ENCODE results near the gene TMEM217. TPM values are rescaled to one million over a fixed set of nuclear protein-coding genes. Genes with fewer than 3 reads are reported as not detected.
A peak's percentile ranks its signal among the peaks of the same experiment; 100 is the strongest.

Gene TMEM217
- total RNA-seq, 1 experiment from 2014 or later: 3.4 TPM

DNA sequence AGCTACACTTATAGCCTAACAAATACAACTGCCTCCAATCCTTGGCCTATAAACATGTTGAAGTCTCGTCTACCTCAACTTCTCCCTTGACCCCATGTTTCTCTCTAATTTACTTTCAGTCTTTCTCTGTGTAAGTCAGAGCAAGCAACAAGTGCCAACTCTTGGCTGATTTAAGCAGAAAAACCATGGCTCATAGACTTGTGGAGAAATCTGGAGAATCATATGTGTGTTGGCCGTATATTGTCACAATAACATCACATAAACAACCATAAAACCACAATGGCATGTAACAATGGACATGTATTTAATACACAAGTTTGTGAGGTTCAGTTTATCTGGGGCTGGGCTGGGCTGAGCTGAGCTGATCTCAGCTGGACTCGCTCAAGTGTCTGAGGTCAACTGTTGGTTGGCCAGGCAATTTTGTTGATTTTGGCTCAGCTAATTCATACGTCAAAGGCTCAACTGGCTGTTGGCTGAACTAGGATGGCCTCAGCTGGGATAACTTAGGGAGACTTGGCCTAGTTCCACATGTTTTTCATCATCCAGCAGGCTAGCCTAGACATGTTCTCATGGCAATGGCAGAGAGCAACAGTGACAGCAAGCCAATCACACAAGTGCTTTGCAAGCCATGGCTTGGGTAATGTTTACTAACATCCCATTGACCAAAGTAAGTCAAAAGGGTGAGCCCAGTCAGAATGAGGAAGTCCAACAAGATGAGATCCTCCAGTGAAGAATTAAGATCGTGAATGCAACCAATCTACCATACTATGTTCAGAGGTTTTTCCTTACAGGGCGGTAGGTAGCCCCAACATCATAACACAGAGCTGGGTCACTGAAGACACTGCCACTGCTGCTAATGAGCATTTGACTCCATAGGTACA is 13.3 kb downstream of the TMEM217 start:
- DNase-seq (ENCODE audit: low read depth): peak; percentile 84

DNA sequence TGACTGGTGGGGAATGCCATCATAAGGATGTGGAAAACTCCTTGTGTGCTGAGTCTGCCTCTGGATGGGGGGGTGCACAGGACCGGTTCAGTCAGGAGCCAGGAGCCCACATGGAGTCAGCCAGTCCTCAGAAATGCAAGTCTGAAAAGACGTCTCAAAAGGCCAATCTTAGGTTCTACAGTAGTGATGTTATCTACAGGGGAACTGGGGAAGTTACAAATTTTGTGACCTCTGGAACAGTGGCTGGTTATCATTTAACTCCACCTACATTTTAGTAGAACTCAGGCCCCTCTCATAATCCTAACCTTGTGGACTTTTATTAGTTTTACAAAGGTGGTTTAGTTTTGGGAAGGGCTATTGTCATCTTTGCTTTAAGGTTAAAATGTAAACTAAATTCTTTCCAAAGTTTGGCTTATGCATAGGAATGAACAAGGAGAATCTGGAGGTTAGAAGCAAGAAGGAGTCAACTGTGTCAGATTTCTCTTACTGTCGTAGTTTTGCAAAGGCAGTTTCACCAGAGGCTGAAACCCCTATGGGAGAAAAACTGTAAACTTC is 14.1 kb downstream of the TMEM217 start:
- DNase-seq (ENCODE audit: low read depth): no peak

DNA sequence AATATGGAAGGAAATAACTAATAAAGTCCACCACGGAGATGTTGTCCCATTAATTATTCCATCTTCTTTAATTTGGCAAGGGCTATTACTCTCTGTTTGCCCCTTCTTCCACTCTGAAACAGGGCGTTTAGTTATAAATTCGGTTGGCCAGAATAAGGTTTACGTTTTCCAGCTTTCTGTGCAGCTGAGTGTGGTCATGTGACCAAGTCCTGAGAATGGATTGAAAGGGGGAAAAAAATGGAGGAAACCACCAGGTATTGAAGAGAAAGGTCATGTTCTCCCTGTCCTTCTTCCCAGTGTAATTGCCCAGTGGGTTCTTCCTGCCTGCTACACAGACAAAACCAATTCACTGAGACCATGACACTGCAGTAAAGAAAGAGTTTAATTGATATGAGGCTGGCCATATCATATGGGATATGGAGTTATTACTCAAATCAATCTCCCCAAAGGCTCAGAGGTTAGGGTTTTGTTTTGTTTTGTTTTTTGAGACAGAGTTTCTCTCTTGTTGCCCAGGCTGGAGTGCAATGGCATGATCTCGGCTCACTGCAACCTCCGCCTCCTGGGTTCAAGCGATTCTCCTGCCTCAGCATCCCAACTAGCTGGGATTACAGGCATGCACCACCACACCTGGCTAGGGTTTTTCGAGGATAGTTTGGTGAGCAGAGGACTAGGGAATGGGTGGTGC is 14.7 kb downstream of the TMEM217 start:
- no peak for DNase-seq (ENCODE audit: low read depth)

DNA sequence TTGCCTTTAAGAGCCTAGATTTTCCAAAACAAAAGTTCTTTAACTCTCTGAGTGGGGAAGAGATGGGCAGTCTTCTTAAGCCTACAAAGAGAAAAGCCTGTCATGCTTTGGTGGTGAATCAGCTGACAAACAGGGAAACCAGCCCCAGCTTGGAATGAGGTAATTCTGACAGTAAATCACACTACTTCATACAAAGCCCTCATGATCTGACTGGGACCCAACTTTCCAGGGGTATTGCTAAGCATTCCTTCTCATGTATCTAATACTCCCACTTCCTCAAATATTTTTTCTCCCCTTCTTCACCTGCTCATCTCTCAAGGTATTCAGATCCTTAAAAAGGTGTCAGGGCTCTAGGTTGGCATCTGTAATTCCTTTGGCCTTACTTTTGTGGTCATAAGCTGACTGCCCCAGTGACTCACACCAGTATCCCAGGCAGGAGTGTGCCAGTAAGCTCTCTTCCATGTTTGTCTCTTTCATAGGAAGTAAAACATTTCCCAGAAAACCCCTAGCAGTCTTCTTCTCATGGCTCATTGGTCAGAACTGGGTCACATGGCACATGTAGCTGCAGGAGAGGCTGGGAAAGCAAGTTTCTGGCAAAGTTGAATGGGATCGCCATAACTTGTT is 15.4 kb downstream of the TMEM217 start:
- peak; percentile 97 for DNase-seq (ENCODE audit: low read depth)

DNA sequence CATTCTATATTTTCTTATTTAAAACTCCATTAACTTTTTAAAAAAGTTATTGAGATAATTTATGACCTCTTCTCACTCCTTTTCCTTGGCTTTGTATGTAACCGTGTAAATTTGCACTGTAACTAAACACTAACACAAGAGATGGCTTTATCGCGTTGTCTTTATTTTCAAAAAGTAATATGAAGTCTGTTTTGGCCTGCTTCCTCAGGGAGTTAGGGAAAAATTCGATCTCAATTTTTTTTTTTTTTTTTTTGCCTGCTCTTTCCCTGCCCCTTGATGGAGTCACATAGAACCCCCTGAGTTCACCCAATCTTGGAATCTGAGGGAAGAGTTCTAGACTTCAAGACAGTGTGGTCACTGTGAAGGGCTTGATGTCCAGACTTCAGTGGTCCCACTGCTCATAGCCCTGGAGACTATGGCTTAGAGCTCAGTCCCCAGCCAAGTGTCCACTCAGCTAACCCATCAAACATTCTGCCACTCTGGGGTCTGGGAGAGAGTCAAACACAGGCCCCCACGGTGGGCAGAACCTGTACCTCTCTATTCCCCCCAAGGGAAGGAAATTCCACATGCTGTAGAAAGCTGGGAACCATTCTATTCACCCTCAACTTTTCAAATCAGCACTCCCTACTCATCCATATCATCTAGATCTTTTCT is 16.0 kb downstream of the TMEM217 start:
- no peak for DNase-seq (ENCODE audit: low read depth)

DNA sequence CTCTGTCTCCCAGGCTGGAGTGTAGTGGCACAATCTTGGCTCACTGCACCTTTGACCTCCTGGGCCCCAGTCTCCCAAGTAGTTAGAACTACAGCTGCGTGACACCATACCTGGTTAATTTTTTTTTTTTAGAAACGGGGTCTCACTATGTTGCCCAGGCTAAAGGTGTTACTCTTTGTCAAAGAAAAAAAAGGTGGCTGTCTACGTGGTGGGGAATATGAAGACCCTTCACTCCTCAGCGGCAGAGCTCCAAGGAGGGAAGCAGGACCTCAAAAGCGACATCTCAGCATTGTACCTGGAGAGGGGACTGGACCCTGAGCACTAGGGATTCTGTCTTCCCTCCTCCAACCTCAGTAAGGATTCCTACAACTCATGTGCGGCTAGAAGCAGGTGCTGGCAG is 16.8 kb downstream of the TMEM217 start:
- DNase-seq (ENCODE audit: low read depth): no peak

DNA sequence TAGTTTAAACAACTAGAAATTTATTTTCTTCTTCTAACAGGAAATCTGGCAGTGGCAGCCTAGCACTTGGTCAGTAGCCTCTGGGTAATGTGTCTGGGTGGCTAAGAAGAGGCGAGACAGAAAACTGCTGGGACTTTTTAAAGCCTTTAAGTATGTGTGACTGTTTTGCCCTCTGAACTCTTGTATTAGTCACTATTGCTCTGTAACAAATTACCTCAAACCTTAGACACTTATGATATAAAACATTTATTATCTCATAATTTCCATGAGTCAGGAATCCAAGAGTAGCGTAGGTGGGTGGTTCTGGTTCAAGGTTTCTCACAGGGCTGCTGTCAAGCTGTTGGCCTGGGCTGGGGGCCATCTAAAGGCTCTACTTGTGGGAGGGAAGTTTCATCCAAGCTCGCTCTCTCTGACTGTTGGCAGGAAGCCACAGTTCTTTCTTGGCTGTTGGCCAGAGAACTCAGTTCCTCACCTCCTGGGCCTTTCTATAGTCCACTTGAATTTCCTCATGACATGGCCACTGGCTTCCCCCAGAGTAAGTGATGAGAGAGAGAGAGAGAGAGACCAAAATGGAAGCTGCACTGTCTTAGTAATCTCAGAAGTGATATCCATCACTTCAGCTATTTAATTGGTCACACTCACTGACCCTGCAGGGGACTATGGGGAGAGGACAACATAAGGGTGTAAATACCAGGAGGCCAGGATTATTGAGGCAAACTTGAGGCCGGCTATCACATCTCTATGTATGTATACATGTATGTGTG is 17.8 kb downstream of the TMEM217 start:
- DNase-seq (ENCODE audit: low read depth): peak; percentile 95

DNA sequence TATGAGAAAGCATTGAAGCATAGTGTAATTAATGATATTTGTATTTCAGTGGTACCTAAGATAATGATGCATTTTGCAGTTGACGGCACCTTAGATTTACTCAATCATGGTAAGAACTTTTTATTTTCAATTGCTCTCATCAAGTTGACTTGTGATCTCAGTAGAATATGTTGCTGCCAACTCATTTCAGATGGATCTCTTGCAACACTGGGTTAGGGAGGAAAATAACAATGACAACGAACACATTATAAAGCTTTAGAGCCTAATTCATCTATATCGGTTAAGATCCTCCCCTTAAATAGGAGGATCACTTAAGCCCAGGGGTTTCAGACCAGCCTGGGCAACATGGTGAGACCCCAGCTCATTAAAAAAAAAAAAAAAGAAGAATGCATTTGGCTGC is 18.4 kb downstream of the TMEM217 start:
- no peak for DNase-seq (ENCODE audit: low read depth)

DNA sequence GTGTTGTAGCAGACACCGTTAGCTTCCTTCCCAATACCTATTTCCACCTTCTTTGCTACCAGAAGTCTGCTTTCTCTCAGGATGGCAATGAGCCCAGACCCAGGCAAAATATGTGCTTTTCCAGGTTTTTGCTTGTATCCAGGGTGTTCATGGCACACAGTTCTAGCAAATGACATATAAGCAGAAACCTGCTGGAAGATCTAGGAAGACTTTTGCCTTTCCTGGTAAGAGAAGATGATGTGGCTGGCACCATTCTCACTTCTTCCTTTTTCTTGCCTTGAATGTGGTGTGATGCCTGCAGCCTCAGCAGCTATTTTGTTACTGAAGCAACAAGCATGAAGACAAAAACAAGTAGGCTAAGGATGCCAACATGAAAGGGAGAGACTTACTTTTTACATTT is 19.6 kb downstream of the TMEM217 start:
- DNase-seq (ENCODE audit: low read depth): no peak

DNA sequence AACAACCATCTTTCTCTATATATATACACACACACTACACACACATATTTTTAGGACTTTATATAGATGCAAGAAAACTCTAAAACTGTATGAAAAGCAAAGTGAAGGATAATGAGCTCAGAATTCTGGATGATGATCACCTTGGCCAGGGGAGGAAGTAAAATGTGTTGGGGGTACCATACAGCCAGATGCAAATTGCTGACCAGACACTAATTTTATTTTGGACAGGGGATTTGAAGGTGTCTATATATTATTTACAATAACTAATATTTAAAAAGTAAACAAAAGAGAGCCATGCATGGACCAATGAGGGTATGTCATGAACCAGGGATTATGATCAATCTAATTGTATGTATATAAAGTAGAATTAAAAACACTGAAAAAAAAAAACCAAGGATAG is 20.2 kb downstream of the TMEM217 start:
- DNase-seq (ENCODE audit: low read depth): no peak

DNA sequence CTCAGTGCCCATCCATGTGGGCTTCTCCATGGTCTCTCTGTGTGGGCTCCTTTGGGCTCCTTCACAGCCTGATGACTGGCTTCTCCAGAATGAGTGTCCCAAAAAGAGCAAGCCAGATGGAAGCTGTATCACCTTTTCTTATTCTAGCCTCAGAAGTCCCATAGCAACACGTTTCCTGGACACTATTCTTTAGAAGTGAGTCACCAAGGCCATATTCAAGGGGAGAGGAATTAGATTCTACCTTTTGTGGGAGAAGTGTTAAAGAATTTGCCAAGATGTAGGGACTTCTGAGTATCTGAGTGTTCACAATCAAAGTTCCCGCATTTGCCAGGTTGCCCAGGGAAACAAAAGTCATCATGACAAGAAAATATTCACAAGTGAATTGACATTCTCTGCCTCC is 21.0 kb downstream of the TMEM217 start:
- DNase-seq (ENCODE audit: low read depth): peak; percentile 69

DNA sequence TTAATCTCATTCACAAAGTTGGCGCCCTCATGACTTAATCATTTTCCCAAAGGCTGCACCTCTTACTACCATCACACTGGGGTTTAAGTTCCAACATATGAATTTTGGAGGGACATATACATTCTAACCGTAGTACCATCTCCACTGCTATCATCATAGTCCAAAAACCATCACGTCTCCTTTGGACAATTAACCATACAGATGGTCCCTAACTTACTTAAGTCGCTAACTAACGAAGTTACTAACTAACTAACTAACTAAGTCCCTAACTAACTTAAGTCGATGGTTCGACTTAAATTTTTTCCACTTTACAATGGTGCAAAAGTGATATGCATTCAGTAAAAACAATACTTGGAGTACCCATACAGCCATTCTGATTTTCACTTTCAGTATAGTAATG is 24.4 kb downstream of the TMEM217 start:
- DNase-seq (ENCODE audit: low read depth): no peak

DNA sequence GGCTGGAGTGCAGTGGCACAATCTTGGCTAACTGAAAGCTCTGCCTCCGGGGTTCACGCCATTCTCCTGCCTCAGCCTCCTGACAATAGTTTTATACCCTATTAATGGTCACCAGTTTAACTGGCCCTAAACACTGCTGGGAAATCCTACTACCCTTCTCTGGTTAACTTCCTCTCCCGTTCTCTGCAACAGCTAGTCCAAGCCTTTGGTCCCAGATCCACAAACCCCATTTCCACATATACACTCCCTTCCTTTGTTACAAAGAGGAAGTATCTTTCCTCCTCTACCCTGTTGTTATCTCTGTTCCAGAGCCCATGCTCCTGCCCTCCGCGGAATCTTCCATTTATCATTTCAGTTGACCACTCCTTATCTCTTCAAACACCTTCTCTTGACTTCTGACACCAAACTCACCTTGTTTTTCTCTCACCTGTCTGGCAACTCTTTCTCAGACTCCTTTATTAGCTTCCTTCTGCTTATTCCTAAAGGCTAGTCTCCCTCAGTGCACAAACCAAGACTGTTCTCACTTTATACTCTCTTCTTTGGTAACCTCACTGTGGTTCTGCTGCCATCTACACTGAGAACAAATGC is 25.4 kb downstream of the TMEM217 start:
- no peak for DNase-seq (ENCODE audit: low read depth)

DNA sequence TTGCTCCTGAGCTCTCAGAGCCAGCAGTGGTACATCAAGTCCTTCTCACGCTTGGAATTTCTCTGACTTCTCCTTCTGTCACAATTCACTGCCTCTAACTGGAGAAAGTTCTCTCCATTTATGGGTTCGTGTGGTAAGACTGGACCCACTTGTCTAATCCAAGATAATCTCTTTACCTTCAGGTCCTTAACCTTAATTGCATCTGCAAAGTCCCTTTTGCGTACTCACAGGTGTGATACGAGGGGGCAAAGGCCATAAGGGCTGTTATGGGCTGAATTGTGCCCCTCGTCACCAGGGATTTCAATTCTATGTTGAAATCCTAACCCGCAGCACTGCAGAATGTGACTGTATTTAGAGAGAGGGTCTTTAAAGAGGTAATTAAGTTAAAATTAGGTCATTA is 27.8 kb downstream of the TMEM217 start:
- DNase-seq (ENCODE audit: low read depth): no peak

DNA sequence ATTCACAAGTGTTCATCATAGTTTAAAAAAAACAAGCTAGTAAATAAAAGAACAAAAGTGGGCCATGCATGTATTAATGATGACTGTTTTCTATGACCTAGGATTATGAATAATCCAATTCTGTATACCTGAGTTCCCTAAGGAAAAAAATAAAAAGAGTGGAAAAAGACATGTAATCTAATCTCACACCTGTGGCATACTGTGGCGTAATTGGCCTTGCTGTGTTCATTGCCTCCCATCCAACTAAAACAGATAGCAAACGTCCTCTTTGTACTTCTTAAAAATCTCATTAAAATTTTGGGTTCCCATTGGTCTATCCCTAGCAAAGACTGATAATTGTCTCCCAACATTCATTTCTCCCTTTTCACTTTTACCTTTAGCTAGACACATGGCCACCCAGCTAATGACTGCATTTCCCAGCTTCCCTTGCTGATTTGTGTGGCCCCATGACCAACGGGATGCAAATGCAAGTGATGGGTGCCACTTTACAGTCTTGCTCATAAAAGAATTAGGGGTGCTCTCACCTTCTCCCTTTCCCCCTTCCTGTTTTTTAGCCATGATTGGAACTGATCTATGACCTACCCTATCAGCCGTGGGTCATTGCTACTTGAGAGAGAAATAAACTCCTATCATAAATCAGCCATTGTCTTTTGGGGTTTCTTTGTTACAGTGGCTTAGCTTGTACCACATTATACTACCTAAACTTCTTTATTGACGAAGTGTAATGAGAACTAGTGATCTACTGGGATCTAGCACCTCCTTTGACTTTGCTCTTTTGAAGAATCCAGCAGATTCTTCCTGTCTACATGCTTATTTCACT is 32.4 kb downstream of the TMEM217 start:
- no peak for DNase-seq (ENCODE audit: low read depth)

DNA sequence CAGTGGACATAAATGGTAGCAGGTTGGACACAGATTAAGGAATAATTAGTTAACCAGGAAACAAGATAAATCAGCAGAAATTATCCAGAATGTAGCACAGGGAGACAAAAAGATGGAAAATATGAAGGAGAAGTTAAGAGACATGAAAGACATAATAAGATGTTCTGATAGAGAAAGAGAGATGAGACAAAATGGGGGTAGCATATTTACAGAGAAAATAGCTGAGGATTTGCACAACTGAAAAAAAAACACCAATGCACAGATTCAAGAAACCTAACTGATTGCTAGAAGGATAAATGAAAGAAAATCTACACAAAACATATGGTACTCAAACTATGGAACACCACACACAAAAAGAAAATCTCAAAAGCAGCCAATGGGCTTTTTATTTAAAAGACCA is 35.0 kb downstream of the TMEM217 start:
- DNase-seq (ENCODE audit: low read depth): no peak

DNA sequence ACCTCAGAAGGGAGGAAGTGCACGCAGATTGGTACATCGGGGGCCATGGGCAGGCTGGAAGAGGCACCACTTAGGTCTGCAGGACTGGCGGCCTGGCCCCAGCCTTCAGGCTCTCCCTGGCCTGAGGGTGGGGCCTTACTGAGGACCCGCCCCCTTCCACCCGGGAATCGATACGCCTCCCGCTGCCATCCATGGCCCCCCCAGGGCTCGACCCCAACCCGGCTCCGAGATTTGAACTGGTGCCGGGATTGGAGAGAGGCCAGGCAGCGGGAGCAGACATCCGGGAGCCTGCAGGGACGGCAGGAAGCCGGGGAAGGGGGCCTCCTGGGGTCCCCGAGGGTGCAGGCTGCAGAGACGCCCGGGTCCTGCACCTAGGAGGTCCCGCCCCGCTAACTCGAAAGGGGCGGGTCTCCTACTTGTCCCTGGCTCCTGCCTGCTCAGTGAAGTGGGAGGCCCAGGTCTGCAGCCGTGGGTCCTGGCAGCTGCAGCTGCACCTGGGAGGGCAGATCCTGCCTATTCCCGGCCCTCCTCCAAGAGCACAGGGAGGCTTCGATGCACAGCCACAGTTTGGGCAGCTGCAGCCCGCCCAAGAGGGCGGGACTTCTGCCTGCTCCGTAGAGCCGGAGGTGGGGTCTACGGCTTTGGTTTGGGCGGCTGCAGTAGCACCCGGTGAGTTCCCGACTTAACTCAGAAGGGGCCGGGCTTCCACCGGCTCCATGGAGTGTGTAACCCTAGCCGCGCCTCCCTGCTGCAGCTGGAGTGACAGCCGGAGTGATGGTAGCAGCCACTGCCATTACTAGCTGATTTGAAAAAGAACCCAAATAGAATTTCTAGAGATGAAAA is 35.6 kb downstream of the TMEM217 start:
- DNase-seq (ENCODE audit: low read depth): peak; percentile 92

DNA sequence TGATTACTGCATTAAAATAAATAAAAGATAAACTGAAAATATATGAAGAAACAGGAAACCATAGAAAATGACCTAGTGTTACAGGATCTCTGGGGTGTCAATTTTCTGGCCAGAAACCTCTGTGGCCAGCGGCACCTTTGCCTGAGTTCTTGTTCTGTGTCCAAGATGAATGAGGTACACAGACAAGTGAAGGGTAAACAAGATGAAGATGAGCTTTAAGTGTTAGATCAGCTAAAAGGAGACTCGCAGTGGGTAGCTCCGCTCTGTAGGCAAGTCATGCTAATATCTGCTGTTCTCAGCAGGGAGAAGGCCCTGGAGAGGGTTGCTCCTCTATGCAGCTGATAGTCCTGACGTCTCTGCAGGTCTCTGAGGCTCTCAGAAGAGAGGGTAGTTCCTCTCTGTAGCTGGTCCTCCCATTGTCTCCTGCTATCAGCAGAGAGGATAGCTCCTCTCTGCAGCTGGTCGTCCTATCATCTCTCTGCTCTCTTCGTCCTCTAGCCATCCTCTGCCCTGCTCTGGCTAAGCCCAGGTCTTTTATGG is 36.3 kb downstream of the TMEM217 start:
- no peak for DNase-seq (ENCODE audit: low read depth)

All from HT1080 (cell line).